ENCODE results near the gene KCNN3.

Gene KCNN3

DNA sequence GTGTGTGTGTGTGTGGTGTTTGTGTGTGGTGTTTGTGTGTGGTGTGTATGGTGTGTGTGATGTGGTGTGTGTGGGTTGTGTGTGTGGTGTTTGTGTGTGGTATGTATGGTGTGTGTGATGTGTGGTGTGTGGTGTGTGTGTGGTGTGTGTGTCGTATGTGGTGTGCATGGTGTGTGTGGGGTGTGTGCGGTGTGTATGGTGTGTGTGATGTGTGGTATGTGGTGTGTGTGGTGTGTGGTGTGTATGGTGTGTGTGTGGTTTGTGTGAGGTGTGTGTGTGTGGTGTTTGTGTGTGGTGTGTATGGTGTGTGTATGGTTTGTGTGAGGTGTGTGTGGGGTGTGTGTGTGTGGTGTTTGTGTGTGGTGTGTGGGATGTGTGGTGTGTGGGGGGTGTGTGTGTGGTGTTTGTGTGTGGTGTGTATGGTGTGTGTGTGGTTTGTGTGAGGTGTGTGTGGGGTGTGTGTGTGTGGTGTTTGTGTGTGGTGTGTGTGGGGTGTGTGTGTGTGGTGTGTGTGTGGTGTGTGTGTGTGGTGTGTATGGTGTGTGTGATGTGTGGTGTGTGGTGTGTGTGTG lies 155.9 kb downstream of the KCNN3 start:
- Mint-ChIP-seq H3K9me3 (no peaks in the 10 kb centered on the region), H3K4me1 (peaks cover 9% of the 10 kb centered on the region), H3K27me3 (ENCODE audit: low read depth, poor library complexity) (peaks cover 19% of the 10 kb centered on the region), H3K4me3 (no peak overlapping the region), H3K27ac (no peak overlapping the region), H3K36me3 (ENCODE audit: low read depth) (no peaks in the 10 kb centered on the region)
- no peak for DNase-seq
- TF ChIP-seq, protein P1, sequence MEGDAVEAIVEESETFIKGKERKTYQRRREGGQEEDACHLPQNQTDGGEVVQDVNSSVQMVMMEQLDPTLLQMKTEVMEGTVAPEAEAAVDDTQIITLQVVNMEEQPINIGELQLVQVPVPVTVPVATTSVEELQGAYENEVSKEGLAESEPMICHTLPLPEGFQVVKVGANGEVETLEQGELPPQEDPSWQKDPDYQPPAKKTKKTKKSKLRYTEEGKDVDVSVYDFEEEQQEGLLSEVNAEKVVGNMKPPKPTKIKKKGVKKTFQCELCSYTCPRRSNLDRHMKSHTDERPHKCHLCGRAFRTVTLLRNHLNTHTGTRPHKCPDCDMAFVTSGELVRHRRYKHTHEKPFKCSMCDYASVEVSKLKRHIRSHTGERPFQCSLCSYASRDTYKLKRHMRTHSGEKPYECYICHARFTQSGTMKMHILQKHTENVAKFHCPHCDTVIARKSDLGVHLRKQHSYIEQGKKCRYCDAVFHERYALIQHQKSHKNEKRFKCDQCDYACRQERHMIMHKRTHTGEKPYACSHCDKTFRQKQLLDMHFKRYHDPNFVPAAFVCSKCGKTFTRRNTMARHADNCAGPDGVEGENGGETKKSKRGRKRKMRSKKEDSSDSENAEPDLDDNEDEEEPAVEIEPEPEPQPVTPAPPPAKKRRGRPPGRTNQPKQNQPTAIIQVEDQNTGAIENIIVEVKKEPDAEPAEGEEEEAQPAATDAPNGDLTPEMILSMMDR (IDR thresholded peaks at IDR 0.05), result no peak

DNA sequence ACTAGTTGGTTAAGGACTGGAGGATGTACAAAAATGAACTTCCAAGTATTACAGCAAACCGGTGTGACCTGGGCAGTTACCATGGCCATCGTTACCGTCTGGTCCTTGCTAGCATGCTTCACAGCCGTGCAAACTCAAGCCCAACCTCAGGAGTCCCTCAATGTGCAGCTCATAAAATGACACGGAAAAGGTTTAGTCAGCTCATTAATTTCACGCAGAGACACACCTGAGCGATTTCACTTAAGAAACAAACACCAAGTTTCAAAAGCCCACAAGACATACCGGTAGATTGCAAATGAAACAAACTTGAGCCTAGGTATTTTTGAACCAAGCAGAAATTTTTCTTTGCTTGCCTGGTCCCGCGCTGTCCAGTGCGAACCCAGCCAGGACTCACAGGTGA lies 157.1 kb downstream of the KCNN3 start:
- TF ChIP-seq, protein P1 (IDR thresholded peaks at IDR 0.05), result no peak
- Mint-ChIP-seq H3K27ac (no peak overlapping the region), H3K4me3 (no peak overlapping the region), H3K36me3 (ENCODE audit: low read depth) (no peaks in the 10 kb centered on the region), H3K9me3 (no peaks in the 10 kb centered on the region), H3K4me1 (peaks cover 11% of the 10 kb centered on the region), H3K27me3 (ENCODE audit: low read depth, poor library complexity) (peaks cover 20% of the 10 kb centered on the region)
- no peak for DNase-seq

DNA sequence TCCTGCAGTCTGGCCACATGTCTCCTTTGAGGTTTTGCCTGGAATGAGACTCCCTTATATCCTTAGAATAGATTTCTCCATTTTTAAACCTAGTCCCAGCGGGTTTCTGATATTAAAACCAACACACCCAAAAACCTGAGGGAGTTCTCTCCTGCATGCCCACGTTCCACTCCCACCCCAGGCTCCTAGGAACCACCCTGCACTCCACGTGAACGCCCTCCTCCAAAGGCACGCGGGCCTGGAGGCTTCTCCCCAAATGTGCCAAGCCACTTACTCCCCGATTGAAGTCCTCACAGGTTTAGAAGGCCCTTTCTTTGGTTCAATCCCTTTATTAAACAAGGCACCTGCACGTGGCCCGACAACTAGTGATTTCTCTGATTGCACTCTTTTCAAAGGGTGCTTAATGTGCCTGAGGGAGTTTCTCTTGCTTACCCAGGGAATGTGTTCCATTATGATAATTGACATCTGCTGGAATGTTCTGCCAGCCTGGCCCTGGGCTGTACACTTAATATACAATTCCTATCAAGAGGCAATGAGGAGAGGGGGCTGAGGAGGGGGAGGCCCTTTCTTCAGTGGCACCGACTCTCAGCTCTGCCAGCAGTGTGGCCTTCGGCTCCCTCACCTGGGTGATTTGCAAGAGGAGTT lies 157.8 kb downstream of the KCNN3 start:
- no peaks in the 10 kb centered on the region for H3K36me3 Mint-ChIP-seq (ENCODE audit: low read depth)
- TF ChIP-seq, protein P1 (IDR thresholded peaks at IDR 0.05), result no peak
- no peak overlapping the region for H3K27ac Mint-ChIP-seq
- H3K27me3 Mint-ChIP-seq (ENCODE audit: low read depth, poor library complexity), result peaks cover 19% of the 10 kb centered on the region
- H3K9me3 Mint-ChIP-seq, result no peaks in the 10 kb centered on the region
- peaks cover 18% of the 10 kb centered on the region for H3K4me1 Mint-ChIP-seq
- no peak overlapping the region for H3K4me3 Mint-ChIP-seq
- DNase-seq, result no peak

DNA sequence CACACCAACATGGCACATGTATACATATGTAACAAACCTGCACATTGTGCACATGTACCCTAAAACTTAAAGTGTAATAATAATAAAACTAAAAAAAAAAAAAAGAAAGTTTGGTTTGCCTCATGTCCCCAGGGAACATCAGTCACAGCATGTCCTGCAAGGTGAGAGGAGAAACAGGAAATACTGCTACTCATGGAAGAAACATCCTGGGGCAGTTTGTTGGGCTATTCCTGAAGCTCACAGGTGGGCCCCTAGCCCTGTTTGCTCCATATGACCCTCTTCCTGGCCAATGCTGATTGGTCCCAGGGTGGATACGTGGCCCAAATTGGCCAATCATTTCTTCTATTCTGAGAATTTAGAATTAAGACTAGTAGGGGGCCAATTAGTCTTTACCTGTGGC lies 158.7 kb downstream of the KCNN3 start:
- H3K36me3 Mint-ChIP-seq (ENCODE audit: low read depth), result no peaks in the 10 kb centered on the region
- no peak for DNase-seq

DNA sequence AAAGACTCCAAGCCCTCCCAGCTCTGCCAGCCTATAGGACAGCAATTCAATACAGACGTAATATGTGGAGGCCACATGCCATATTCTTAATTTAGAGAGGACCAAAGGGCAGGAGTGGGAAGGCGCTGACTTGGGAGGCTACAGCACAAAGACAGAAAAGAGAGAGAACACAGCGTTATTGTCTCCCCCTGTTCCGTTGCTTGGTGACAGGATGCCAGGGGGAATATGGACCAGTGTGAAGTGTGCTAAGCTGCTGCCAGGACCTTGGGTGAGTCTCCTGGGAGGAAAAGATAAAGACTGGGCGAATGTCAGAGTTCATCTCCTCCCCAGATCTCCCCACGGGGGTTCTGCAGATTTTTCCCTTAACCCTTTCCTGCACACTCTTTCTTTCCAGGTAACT lies 160.0 kb downstream of the KCNN3 start:
- Mint-ChIP-seq H3K4me3 (no peak overlapping the region), H3K36me3 (ENCODE audit: low read depth) (no peaks in the 10 kb centered on the region), H3K27ac (no peak overlapping the region), H3K4me1 (peaks cover 18% of the 10 kb centered on the region), H3K27me3 (ENCODE audit: low read depth, poor library complexity) (peaks cover 13% of the 10 kb centered on the region), H3K9me3 (no peaks in the 10 kb centered on the region)
- DNase-seq, result no peak
- TF ChIP-seq, protein P1 (IDR thresholded peaks at IDR 0.05), result no peak

More for the DNA sequence above, 158.7 kb downstream of the KCNN3 start:
- TF ChIP-seq, protein P1 (IDR thresholded peaks at IDR 0.05), result no peak
- H3K27ac Mint-ChIP-seq, result no peak overlapping the region
- H3K4me1 Mint-ChIP-seq, result peaks cover 18% of the 10 kb centered on the region
- H3K27me3 Mint-ChIP-seq (ENCODE audit: low read depth, poor library complexity), result peaks cover 17% of the 10 kb centered on the region
- H3K9me3 Mint-ChIP-seq, result no peaks in the 10 kb centered on the region
- H3K4me3 Mint-ChIP-seq, result no peak overlapping the region
